Right kidney (tissue), 1 donor: Measurements from ENCODE around the gene GPR153.
A peak's percentile ranks its signal among the peaks of the same experiment; 100 is the strongest.

ENCODE experiments used
- DNase-seq: peaks from one replicate; pipeline ENCODE4 v3.0.0-alpha.2; 2016

GPR153 gene

GRCh38 chr1:6200188-6200809 lies 60.6 kb downstream of the GPR153 start:
- no peak for DNase-seq

GRCh38 chr1:6199298-6200187 lies 61.4 kb downstream of the GPR153 start, which contains the start of gene RPL22:
Gene RPL22, minus strand, starts transcription at chr1:6199595. Its CDS starts 22 bp downstream, at chr1:6199573.
- DNase-seq: peak; percentile 90

GRCh38 chr1:6198646-6199297 lies 62.1 kb downstream of the GPR153 start:
- no peak for DNase-seq

- no peak for DNase-seq
Observed at GRCh38 chr1:6197746-6198427, 63.0 kb downstream of the GPR153 start.
